IMR-90 (cell line): ENCODE measurements around the gene CLUH.

Source experiments
- BHLHE40 ChIP-seq: fragments of 150-350 bp; IDR thresholded peaks from 2 replicates; pipeline ENCODE4 v1.6.1; 2016; ENCODE audit warnings: mild to moderate bottlenecking, low read depth, low read length
- CEBPB ChIP-seq: IDR thresholded peaks from 2 replicates; pipeline ENCODE4 v1.6.1; 2012; ENCODE audit warnings: low read depth, low read length, improper control_type of control experiment
- CTCF ChIP-seq: conservative IDR thresholded peaks from 2 replicates; pipeline ENCODE4 v1.5.1; 2012; ENCODE audit warnings: mild to moderate bottlenecking, low read depth, low read length, improper control_type of control experiment
- ELK1 ChIP-seq: fragments of 150-350 bp; IDR thresholded peaks from 2 replicates; pipeline ENCODE4 v1.6.1; 2016; ENCODE audit warnings: low read depth, mild to moderate bottlenecking, low read length, moderate library complexity, borderline replicate concordance
- MAFK ChIP-seq: IDR thresholded peaks from 2 replicates; pipeline ENCODE4 v1.6.1; 2012; ENCODE audit warnings: low read depth, low read length, improper control_type of control experiment
- MXI1 ChIP-seq: IDR thresholded peaks from 2 replicates; pipeline ENCODE4 v1.6.1; 2012; ENCODE audit warnings: low read depth, mild to moderate bottlenecking, low read length, moderate library complexity, borderline replicate concordance
- POLR2A ChIP-seq: IDR thresholded peaks from 2 replicates; pipeline ENCODE4 v1.6.1; 2012; ENCODE audit warnings: mild to moderate bottlenecking, low read depth, low read length
- RAD21 ChIP-seq: IDR thresholded peaks from 2 replicates; pipeline ENCODE4 v1.6.1; 2012; ENCODE audit warnings: low read length, improper control_type of control experiment
- RCOR1 ChIP-seq: IDR thresholded peaks from 2 replicates; pipeline ENCODE4 v1.6.1; 2012; ENCODE audit warnings: mild to moderate bottlenecking, low read length, improper control_type of control experiment; ENCODE audit not compliant: insufficient replicate concordance
- RFX5 ChIP-seq: IDR thresholded peaks from 2 replicates; pipeline ENCODE4 v1.8.0; 2012; ENCODE audit warnings: low read depth, mild to moderate bottlenecking, low read length, moderate library complexity

GRCh38 chr17:2691069-2691871 is 20.3 kb downstream of the CLUH start:
- no peak for TF ChIP-seq CTCF
- no peak for TF ChIP-seq POLR2A
- TF ChIP-seq RAD21: no peak
- TF ChIP-seq CEBPB: no peak
- TF ChIP-seq MAFK: no peak
- TF ChIP-seq RFX5: no peak
- TF ChIP-seq RCOR1: no peak
- TF ChIP-seq BHLHE40: no peak
- TF ChIP-seq ELK1: no peak
- TF ChIP-seq MXI1: no peak
